HK-2 (cell line): ENCODE data around the gene TREM1.
"Not testable (repeated sequence)": the region's sequence is repeated elsewhere in the genome, so short reads cannot be mapped to it uniquely, and the experiment has no call there.

ENCODE experiments used
- DNase-seq: peaks from one replicate; pipeline ENCODE4 v3.0.0-alpha.2; 2018; ENCODE audit not compliant: unreplicated experiment

The TREM1 gene

GRCh38 chr6:41258196-41258493 is 28.3 kb downstream of the TREM1 start:
- no peak for DNase-seq

GRCh38 chr6:41257369-41258195 is 28.9 kb downstream of the TREM1 start:
- no peak for DNase-seq

GRCh38 chr6:41256383-41256782 is 30.1 kb downstream of the TREM1 start:
- no peak for DNase-seq

- no peak for DNase-seq
Measured at GRCh38 chr6:41255638-41256246, 30.7 kb downstream of the TREM1 start.

GRCh38 chr6:41255110-41255509 is 31.4 kb downstream of the TREM1 start:
- DNase-seq, result no peak

GRCh38 chr6:41252401-41253169 is 33.9 kb downstream of the TREM1 start:
- DNase-seq, result no peak

- DNase-seq, result no peak
Measured at GRCh38 chr6:41247882-41248705, 38.4 kb downstream of the TREM1 start.

GRCh38 chr6:41247288-41247865 is 39.1 kb downstream of the TREM1 start:
- DNase-seq, result no peak

GRCh38 chr6:41246529-41246928 is 40.0 kb downstream of the TREM1 start:
- not testable (repeated sequence) for DNase-seq

GRCh38 chr6:41239467-41240159 is 46.9 kb downstream of the TREM1 start:
- DNase-seq, result no peak

GRCh38 chr6:41237128-41237527 is 49.4 kb downstream of the TREM1 start:
- DNase-seq, result no peak

- DNase-seq, result no peak
Measured at GRCh38 chr6:41236276-41236675, 50.2 kb downstream of the TREM1 start.

- DNase-seq, result no peak
Measured at GRCh38 chr6:41232667-41233066, 53.8 kb downstream of the TREM1 start.

- DNase-seq, result no peak
Measured at GRCh38 chr6:41231246-41231645, 55.2 kb downstream of the TREM1 start.

- DNase-seq, result no peak
Measured at GRCh38 chr6:41229721-41230120, 56.8 kb downstream of the TREM1 start.

GRCh38 chr6:41228616-41229015 is 57.9 kb downstream of the TREM1 start:
- DNase-seq, result no peak

- DNase-seq, result no peak
Measured at GRCh38 chr6:41228096-41228495, 58.4 kb downstream of the TREM1 start, which contains the start of gene TREML4. Gene TREML4, plus strand, starts transcription at chr6:41228349. Its CDS starts 79 bp downstream, at chr6:41228428.

- DNase-seq, result no peak
Measured at GRCh38 chr6:41226752-41227151, 59.7 kb downstream of the TREM1 start.

GRCh38 chr6:41224800-41225199 is 61.7 kb downstream of the TREM1 start:
- no peak for DNase-seq
